GM12891 (cell line): Measurements from ENCODE around the gene CSNK1E.

ENCODE experiments used
- POLR2A ChIP-seq: IDR thresholded peaks from 2 replicates; pipeline ENCODE4 v1.6.1; 2011; ENCODE audit warnings: low read depth, low read length, control low read depth
- POLR2AphosphoS5 ChIP-seq: IDR thresholded peaks from 2 replicates; pipeline ENCODE4 v1.6.1; 2011; ENCODE audit warnings: low read depth, low read length, control low read depth
- SPI1 ChIP-seq: IDR thresholded peaks from 2 replicates; pipeline ENCODE4 v1.6.1; 2011; ENCODE audit warnings: low read depth, low read length, control low read depth
- TAF1 ChIP-seq: IDR thresholded peaks from 2 replicates; pipeline ENCODE4 v1.6.1; 2011; ENCODE audit warnings: low read depth, low read length, control low read depth

- no peak for TF ChIP-seq POLR2AphosphoS5
- TF ChIP-seq POLR2A, result no peak
- no peak for TF ChIP-seq TAF1
- no peak for TF ChIP-seq SPI1
These were observed 35.2 kb upstream of the CSNK1E start for GRCh38 chr22:38352436-38352835.
